MM.1S (cell line): Measurements from ENCODE around the gene EVA1C.

ENCODE experiments used
- EZH2 ChIP-seq: fragments of 300-600 bp; sonication (generic); optimal IDR thresholded peaks from 2 replicates; pipeline ENCODE3; 2017; ENCODE audit warnings: low read depth, mild to moderate bottlenecking, antibody characterized with exemption, low read length, mixed read lengths
- TF ChIP-seq, protein P1 (sequence below): fragments of 300-600 bp; sonication (generic); IDR thresholded peaks from 2 replicates; pipeline ENCODE4 v1.5.1; 2016; ENCODE audit warnings: antibody characterized with exemption, low read length, mixed read lengths

DNA sequence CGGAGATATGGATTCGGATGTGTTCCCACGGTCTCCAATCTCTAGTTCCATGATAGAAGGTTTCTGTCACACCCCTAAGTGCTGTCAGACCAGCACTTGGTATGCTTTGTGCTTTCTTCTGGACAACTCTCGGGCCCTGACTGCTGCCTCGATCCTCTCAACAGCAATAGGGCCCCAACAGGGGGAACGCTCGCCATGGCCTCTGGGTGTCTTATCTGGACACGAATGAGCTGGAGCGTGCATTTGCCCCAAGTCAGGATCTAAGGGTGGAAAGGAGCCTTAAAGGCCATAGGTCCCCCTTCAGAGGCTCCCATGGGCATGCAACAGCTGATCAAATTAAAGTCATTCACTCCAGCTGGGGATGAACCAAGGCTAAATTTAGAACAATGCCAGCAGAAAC lies 96.1 kb downstream of the EVA1C start:
- TF ChIP-seq, protein P1, sequence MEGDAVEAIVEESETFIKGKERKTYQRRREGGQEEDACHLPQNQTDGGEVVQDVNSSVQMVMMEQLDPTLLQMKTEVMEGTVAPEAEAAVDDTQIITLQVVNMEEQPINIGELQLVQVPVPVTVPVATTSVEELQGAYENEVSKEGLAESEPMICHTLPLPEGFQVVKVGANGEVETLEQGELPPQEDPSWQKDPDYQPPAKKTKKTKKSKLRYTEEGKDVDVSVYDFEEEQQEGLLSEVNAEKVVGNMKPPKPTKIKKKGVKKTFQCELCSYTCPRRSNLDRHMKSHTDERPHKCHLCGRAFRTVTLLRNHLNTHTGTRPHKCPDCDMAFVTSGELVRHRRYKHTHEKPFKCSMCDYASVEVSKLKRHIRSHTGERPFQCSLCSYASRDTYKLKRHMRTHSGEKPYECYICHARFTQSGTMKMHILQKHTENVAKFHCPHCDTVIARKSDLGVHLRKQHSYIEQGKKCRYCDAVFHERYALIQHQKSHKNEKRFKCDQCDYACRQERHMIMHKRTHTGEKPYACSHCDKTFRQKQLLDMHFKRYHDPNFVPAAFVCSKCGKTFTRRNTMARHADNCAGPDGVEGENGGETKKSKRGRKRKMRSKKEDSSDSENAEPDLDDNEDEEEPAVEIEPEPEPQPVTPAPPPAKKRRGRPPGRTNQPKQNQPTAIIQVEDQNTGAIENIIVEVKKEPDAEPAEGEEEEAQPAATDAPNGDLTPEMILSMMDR, result no peak
- no peak for TF ChIP-seq EZH2
